OCI-LY7 (cell line): ENCODE data around the gene HERC2. TPM values are rescaled to one million over a fixed set of nuclear protein-coding genes. Genes with fewer than 3 reads are reported as not detected.

ENCODE experiments used
- BruUV-seq: library from RNA; stranded (reverse); fragments of 400-500 nt; replicated peaks from 2 replicates; lab custom pipeline; 2021; lab: Mats Ljungman, UMichigan
- CTCF ChIA-PET: fragments of 300-600 bp; sonication (Branson Sonifier 250); formaldehyde crosslinking; loops from one replicate; lab custom pipeline; 2022; ENCODE audit warnings: antibody characterized with exemption; ENCODE audit not compliant: unreplicated experiment; lab: Charles Lee
- POLR2A ChIA-PET: fragments of 300-600 bp; sonication (Branson Sonifier 250); formaldehyde crosslinking; loops from one replicate; lab custom pipeline; 2022; ENCODE audit warnings: antibody characterized with exemption; lab: Charles Lee
- DNase-seq: peaks from one replicate; pipeline ENCODE4 v3.0.0-alpha.2; 2015; ENCODE audit warnings: low spot score
- H2AFZ ChIP-seq: fragments of 200-600 bp; sonication (generic), shearing (Covaris generic); 2 replicates; pipeline ENCODE4 v1.6.1; 2014; ENCODE audit warnings: mild to moderate bottlenecking, antibody characterized with exemption, low read length, moderate library complexity
- H3K27ac ChIP-seq: fragments of 200-600 bp; sonication (generic); 2 replicates; pipeline ENCODE4 v1.5.1; 2014; ENCODE audit warnings: mixed run types, low read depth, mild to moderate bottlenecking, moderate library complexity, low read length, inconsistent platforms; ENCODE audit not compliant: poor library complexity, severe bottlenecking
- H3K36me3 ChIP-seq: fragments of 200-600 bp; sonication (generic); 2 replicates; pipeline ENCODE4 v1.6.1; 2014; ENCODE audit warnings: mild to moderate bottlenecking, antibody characterized with exemption, low read length, moderate library complexity, mixed read lengths; ENCODE audit not compliant: insufficient read depth
- H3K4me1 ChIP-seq: fragments of 200-600 bp; sonication (generic); 2 replicates; pipeline ENCODE4 v1.5.1; 2014; ENCODE audit warnings: mild to moderate bottlenecking, low read length; ENCODE audit not compliant: insufficient read depth, poor library complexity, severe bottlenecking
- H3K4me2 ChIP-seq: fragments of 200-600 bp; sonication (generic); 2 replicates; pipeline ENCODE4 v1.6.1; 2014; ENCODE audit warnings: mild to moderate bottlenecking, low read length
- H3K4me3 ChIP-seq: fragments of 200-600 bp; sonication (generic); 2 replicates; pipeline ENCODE4 v1.5.1; 2014; ENCODE audit warnings: mild to moderate bottlenecking, low read depth, low read length; ENCODE audit not compliant: poor library complexity, severe bottlenecking
- H3K79me2 ChIP-seq: fragments of 200-600 bp; sonication (generic); 2 replicates; pipeline ENCODE4 v1.6.1; 2016; ENCODE audit warnings: low read depth, mild to moderate bottlenecking, low read length, moderate library complexity, mixed read lengths; ENCODE audit not compliant: insufficient read depth
- H3K9me2 ChIP-seq: fragments of 200-600 bp; sonication (generic); 2 replicates; pipeline ENCODE4 v1.6.1; 2016; ENCODE audit warnings: mild to moderate bottlenecking, low read length, mixed read lengths; ENCODE audit not compliant: insufficient read depth
- H3K9me3 ChIP-seq: fragments of 200-600 bp; sonication (generic); 2 replicates; pipeline ENCODE4 v1.6.1; 2014; ENCODE audit warnings: mild to moderate bottlenecking, mixed run types, low read length, mixed read lengths
- H4K20me1 ChIP-seq: fragments of 200-600 bp; sonication (generic); 2 replicates; pipeline ENCODE4 v1.6.1; 2014; ENCODE audit warnings: mild to moderate bottlenecking, antibody characterized with exemption, low read length, moderate library complexity, mixed read lengths; ENCODE audit not compliant: insufficient read depth
- EZH2phosphoT487 ChIP-seq: fragments of 200-600 bp; sonication (generic); IDR thresholded peaks from 2 replicates; pipeline ENCODE4 v1.6.1; 2018; ENCODE audit warnings: low read depth, borderline replicate concordance, mild to moderate bottlenecking, mixed run types, antibody characterized with exemption, low read length, moderate library complexity, mixed read lengths
- intact Hi-C: fragments of 100-400 bp; cut with micrococcal nuclease; formaldehyde crosslinking; loops from one replicate; pipeline ENCODE4 v1.10.0; 2022; ENCODE audit not compliant: unreplicated experiment
- total RNA-seq, 2 experiments: library from RNA; depleted of rRNA in 1 of 2; stranded (reverse); fragments of >200 nt in 1 of 2; shearing (Covaris generic) in 1 of 2; gene quantifications; 2 replicates each; pipeline ENCODE4 v1.2.3, GENCODE V29; 2014 to 2022
- TF ChIP-seq, protein P1 (sequence below): fragments of 200-600 bp; sonication (generic); conservative IDR thresholded peaks from 2 replicates; pipeline ENCODE4 v1.5.1; 2014; ENCODE audit warnings: mild to moderate bottlenecking, antibody characterized with exemption, low read length, moderate library complexity, mixed read lengths

HERC2 gene
- total RNA-seq, 2 experiments from 2014 or later: 55.5 to 94.0 TPM

- no TSS peak for BruUV-seq
- Histone ChIP-seq H3K4me2 (no peak overlapping the region), H3K36me3 (peaks cover 50% of the 10 kb centered on the region), H3K79me2 (no peaks in the 10 kb centered on the region), H4K20me1 (no peaks in the 10 kb centered on the region), H3K9me2 (no peaks in the 10 kb centered on the region), H2AFZ (no peak overlapping the region), H3K9me3 (no peaks in the 10 kb centered on the region), H3K27ac (no peak overlapping the region), H3K4me3 (no peak overlapping the region), H3K4me1 (no peaks in the 10 kb centered on the region)
- TF ChIP-seq, protein P1, sequence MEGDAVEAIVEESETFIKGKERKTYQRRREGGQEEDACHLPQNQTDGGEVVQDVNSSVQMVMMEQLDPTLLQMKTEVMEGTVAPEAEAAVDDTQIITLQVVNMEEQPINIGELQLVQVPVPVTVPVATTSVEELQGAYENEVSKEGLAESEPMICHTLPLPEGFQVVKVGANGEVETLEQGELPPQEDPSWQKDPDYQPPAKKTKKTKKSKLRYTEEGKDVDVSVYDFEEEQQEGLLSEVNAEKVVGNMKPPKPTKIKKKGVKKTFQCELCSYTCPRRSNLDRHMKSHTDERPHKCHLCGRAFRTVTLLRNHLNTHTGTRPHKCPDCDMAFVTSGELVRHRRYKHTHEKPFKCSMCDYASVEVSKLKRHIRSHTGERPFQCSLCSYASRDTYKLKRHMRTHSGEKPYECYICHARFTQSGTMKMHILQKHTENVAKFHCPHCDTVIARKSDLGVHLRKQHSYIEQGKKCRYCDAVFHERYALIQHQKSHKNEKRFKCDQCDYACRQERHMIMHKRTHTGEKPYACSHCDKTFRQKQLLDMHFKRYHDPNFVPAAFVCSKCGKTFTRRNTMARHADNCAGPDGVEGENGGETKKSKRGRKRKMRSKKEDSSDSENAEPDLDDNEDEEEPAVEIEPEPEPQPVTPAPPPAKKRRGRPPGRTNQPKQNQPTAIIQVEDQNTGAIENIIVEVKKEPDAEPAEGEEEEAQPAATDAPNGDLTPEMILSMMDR: no peak
- TF ChIP-seq EZH2phosphoT487: no peak
- POLR2A ChIA-PET: no interaction called here
- intact Hi-C loops: no loop called here
- DNase-seq: no peak
- CTCF ChIA-PET: no interaction called here
Observed at GRCh38 chr15:28181366-28181765, 140.6 kb downstream of the HERC2 start.

DNA sequence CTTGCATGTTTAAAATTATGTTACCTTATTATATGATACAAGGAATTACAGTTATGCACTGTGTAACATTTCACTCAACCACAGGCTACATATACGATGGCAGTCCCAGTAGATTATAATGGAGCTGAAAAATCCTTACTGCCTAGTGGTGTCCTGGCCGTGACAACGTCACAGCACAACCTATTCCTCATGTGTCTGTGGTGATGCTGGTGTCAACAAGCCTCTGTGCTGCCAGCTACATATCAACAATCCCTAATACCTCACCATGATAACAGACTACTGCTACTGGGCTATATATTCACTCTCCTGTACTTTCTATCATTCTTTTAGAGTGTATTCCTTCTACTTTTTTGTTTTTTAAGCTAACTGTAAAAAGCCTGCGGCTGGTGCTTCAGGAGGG lies 142.7 kb downstream of the HERC2 start:
- Histone ChIP-seq H3K4me3 (no peak overlapping the region), H3K79me2 (no peaks in the 10 kb centered on the region), H3K9me2 (no peaks in the 10 kb centered on the region), H3K9me3 (no peaks in the 10 kb centered on the region), H2AFZ (no peak overlapping the region), H4K20me1 (no peaks in the 10 kb centered on the region), H3K4me1 (no peaks in the 10 kb centered on the region), H3K4me2 (no peak overlapping the region), H3K36me3 (peaks cover 44% of the 10 kb centered on the region; the same call in 1 of the 2 replicates), H3K27ac (no peak overlapping the region)
- ChIA-PET CTCF (no interaction called here), POLR2A (no interaction called here)
- TF ChIP-seq, protein P1: no peak
- TF ChIP-seq EZH2phosphoT487: no peak
- intact Hi-C loops: no loop called here
- DNase-seq: no peak
- no TSS peak for BruUV-seq

DNA sequence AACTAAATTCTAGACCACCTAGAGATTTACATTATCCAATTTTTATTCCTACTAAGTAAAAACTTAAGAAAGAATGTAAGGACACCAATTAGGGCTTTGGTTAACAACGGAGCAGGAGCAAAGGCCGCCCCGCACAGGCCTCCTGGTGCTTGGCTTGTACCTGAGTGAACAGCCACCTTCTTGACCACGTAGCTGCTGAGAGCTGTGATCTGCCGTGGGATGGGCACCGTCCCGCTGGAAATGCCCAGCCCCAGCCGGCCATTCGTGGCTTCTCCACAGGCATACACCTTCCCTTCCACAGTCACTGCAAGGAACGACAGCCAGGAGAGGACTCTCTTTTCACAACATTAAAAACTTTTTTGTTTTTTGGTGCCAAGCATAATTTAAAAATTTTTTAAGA lies 143.3 kb downstream of the HERC2 start:
- intact Hi-C loops: no loop called here
- H2AFZ ChIP-seq: no peak overlapping the region
- no peaks in the 10 kb centered on the region for H3K9me3 ChIP-seq
- TF ChIP-seq, protein P1: no peak
- TF ChIP-seq EZH2phosphoT487: no peak
- H3K4me2 ChIP-seq: no peak overlapping the region
- no peak for DNase-seq
- POLR2A ChIA-PET: no interaction called here
- H3K4me1 ChIP-seq: no peaks in the 10 kb centered on the region
- H3K4me3 ChIP-seq: no peak overlapping the region
- H3K27ac ChIP-seq: no peak overlapping the region
- CTCF ChIA-PET: no interaction called here
- no TSS peak for BruUV-seq
- H3K79me2 ChIP-seq: no peaks in the 10 kb centered on the region
- H4K20me1 ChIP-seq: no peaks in the 10 kb centered on the region
- peaks cover 39% of the 10 kb centered on the region; the same call in 1 of the 2 replicates for H3K36me3 ChIP-seq
- no peaks in the 10 kb centered on the region for H3K9me2 ChIP-seq
